Stimulated activated CD4-positive, alpha-beta T cell treated with anti-CD3 and anti-CD28 coated beads, Interleukin-2, amount 100 ng/mL, for 4 hours (primary cell): ENCODE data around the gene GRXCR1.

Source experiments
- DNase-seq: peaks from one replicate; pipeline ENCODE4 v3.0.0-alpha.2; 2020; ENCODE audit warnings: low read depth

Gene GRXCR1

GRCh38 chr4:42928582-42928981 is 36.1 kb downstream of the GRXCR1 start:
- DNase-seq, result no peak

DNA sequence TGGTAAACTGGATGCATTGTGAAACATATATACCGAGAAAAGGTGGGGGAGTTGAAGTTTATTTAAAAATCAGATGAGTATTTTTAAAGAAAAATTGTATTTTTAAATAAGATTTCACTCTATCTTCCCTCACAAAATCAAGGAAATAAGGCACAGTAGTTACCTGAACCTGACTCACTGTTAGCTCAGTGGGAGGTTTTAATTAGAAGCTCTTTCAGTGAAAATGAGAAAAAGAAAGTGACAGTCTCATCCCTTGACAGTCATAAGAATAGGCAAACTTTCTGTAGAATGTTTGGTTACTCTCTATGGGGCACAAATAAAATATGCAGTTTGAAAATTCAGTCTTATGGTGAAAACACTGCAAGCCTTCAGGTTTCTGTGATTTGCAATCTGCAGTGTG is 49.7 kb downstream of the GRXCR1 start:
- DNase-seq, result no peak

- DNase-seq, result no peak
Measured at GRCh38 chr4:42945874-42946273, 53.4 kb downstream of the GRXCR1 start.

- DNase-seq, result no peak
Measured at GRCh38 chr4:42953321-42953720, 60.8 kb downstream of the GRXCR1 start.

- DNase-seq, result no peak
Measured at GRCh38 chr4:42954963-42955669, 62.6 kb downstream of the GRXCR1 start.

- DNase-seq, result no peak
Measured at GRCh38 chr4:42955746-42956505, 63.4 kb downstream of the GRXCR1 start.

GRCh38 chr4:42965326-42965725 is 72.8 kb downstream of the GRXCR1 start:
- no peak for DNase-seq

- no peak for DNase-seq
Measured at GRCh38 chr4:42985976-42986375, 93.5 kb downstream of the GRXCR1 start.

GRCh38 chr4:42995343-42995944 is 102.9 kb downstream of the GRXCR1 start:
- DNase-seq, result no peak

DNA sequence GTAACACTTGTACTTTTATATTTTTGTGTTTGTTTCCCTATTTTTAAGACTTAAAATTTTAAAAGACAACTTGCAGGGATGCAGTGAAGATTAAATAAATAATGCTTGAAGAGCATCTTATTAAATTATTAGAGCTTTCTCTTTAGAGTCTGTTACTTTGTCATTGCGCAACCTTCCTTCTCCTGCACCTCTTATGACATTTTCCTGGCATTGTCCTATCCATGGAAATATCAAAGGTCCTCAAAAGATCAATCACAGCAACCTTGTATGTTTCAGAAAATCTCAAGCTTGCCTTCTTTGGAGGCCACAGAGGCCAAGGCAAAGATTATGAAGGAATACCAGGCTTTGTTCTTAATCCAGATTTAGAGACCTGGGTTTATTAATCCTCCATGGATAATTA is 116.3 kb downstream of the GRXCR1 start:
- DNase-seq, result no peak

DNA sequence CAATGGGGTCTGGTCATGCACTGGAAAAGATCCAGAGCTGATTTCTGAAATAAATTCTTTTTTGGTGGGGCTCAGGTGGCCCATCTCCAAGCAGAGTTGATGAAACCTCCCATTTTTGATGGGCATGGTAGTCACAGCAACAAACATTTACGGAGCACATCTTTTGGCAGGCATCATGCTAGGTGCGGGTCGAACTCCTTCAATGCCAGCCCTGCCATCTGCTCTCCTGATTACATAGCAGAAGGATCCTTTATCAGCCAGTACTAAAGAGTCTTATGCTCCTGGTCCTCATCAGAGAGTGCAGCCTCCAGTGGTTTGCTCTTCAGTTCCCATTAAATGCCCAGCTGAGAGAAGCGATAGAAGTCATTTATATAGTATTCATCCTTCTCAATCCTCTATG is 121.7 kb downstream of the GRXCR1 start:
- no peak for DNase-seq

DNA sequence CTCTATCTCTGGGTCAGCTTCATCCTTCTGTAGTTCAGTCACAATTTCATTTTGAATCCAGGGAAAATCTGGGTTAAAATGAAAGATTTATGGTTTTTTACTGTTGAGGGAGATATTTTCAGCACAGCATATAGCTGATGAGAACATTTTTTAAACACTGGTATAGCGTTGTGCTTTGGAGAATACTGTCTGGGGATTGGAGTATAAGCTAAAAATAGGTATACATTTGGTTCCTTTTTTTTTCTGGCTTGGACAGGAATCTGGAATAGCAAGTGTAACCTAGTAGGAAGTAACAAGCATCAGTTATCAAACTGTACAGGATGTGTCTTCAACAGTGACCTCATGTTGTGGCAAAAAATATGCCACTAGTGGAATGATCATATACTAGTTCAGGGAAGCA is 149.1 kb downstream of the GRXCR1 start:
- DNase-seq, result no peak

DNA sequence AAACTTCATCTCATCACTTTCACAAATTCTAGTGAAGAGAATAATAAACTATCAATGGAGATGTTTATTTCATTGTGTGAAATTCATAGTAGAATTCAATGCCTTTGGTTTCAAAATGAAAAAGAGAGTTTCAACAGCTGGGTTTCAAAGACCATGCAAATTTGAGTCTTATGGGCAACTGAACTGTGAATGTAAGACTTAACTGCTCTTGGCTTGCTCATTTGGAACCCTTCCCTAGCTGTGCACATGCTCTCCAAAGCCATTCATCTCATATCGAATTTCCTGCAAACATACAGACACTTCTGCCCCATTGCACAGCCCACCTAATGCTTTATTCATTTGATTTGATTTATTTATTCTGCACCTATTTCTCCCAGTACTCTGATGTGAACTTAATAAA is 154.5 kb downstream of the GRXCR1 start:
- no peak for DNase-seq

- no peak for DNase-seq
Measured at GRCh38 chr4:43048570-43048969, 156.1 kb downstream of the GRXCR1 start.

- no peak for DNase-seq
Measured at GRCh38 chr4:43049326-43049725, 156.8 kb downstream of the GRXCR1 start.

GRCh38 chr4:43066415-43066814 is 173.9 kb downstream of the GRXCR1 start:
- no peak for DNase-seq

- no peak for DNase-seq
Measured at GRCh38 chr4:43071069-43071468, 178.6 kb downstream of the GRXCR1 start.
